ENCODE results near the gene DYNLT5. TPM values are rescaled to one million over a fixed set of nuclear protein-coding genes. Genes with fewer than 3 reads are reported as not detected.

DYNLT5 gene
- total and polyA plus RNA-seq, 9 donors = 0.05 to 11.4 (median 0.48) TPM

DNA sequence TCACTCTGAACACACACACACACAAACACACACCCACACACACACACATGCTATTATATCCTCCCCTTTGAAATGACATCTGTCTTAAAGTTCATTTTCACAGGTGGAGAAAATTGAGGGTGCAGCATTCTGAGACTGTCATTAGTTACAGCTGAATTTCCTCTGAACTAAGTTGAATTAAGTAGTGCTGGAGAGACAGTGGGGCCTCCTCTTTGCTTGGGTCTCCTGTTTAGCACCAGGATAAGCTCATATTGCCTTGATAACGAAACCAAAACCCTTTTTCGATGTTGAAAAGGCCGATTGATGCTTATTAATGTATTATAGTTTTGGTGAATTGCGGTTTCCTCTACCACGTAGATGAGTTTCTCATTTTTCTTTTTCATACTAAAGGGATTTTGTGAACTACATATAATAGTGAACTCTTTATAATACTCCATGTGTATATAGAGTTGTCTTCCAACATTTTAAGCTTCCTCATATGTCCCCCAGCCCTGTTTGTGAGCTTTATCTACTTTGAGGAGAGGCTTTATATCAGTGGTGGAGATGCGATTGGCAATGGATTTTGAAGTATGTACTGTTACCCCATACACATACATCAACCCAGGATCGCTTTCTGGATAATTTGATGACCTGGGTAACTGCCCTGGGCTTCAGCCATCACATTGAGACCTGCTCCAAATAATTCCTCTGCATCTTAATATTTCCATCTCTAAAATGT, 17.4 kb downstream of the DYNLT5 start:
- intact Hi-C loops (cut with DNase I) = loop anchor here in 3 of 4 donors (5.0 to 10.0 kb wide), 3 partner anchors 375 to 385 kb away; no protein-coding TSS in a partner anchor
- H3K9me3 ChIP-seq = no peaks in the 10 kb centered on the region
- H3K4me1 ChIP-seq (ENCODE audit: insufficient read depth) = no peaks in the 10 kb centered on the region
- H3K36me3 ChIP-seq = no peaks in the 10 kb centered on the region
- H3K27ac ChIP-seq = no peak overlapping the region
- TF ChIP-seq POLR2A (IDR thresholded peaks at IDR 0.05) = no peak
- no peak overlapping the region for H3K4me3 ChIP-seq
- no peaks in the 10 kb centered on the region for H3K27me3 ChIP-seq
- DNase-seq = no peak
- 57 to 70% (median 66%) methylated on average over 7 of the region's 7 CpGs for WGBS, 3 donors

GRCh38 chr1:66770240-66770639, 18.0 kb downstream of the DYNLT5 start:
- no peaks in the 10 kb centered on the region for H3K4me1 ChIP-seq (ENCODE audit: insufficient read depth)
- TF ChIP-seq, protein P1, sequence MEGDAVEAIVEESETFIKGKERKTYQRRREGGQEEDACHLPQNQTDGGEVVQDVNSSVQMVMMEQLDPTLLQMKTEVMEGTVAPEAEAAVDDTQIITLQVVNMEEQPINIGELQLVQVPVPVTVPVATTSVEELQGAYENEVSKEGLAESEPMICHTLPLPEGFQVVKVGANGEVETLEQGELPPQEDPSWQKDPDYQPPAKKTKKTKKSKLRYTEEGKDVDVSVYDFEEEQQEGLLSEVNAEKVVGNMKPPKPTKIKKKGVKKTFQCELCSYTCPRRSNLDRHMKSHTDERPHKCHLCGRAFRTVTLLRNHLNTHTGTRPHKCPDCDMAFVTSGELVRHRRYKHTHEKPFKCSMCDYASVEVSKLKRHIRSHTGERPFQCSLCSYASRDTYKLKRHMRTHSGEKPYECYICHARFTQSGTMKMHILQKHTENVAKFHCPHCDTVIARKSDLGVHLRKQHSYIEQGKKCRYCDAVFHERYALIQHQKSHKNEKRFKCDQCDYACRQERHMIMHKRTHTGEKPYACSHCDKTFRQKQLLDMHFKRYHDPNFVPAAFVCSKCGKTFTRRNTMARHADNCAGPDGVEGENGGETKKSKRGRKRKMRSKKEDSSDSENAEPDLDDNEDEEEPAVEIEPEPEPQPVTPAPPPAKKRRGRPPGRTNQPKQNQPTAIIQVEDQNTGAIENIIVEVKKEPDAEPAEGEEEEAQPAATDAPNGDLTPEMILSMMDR (IDR thresholded peaks at IDR 0.05) = no peak
- TF ChIP-seq POLR2A (IDR thresholded peaks at IDR 0.05) = no peak
- no peak for TF ChIP-seq EP300 (IDR thresholded peaks at IDR 0.05)
- no peak overlapping the region for H3K4me3 ChIP-seq
- no peaks in the 10 kb centered on the region for H3K27me3 ChIP-seq
- no peak overlapping the region for H3K27ac ChIP-seq
- no peaks in the 10 kb centered on the region for H3K36me3 ChIP-seq
- no peak for DNase-seq
- intact Hi-C loops (cut with DNase I) = no loop called here
- WGBS, 3 donors = 94 to 97% (median 94%) methylated on average over 2 of the region's 2 CpGs
- H3K9me3 ChIP-seq = no peaks in the 10 kb centered on the region

DNA sequence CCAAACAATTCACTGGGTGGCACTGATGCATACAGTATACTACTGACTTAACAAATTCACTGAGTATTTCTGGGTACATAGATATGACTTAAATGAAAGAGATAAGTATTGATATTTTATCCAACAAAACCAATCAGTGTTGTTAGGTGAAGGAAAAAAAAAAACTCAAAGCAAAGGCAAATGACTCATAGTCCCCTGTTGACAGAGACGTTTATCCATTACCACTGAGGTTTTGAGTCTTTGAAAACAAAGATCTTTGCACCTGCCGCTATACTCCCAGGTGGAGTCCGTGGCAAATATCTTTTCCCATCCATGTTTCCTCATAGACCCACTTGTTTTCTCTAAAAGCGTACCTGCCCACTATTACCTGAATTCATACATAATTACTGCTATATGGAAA, 18.4 kb downstream of the DYNLT5 start:
- no peaks in the 10 kb centered on the region for H3K4me1 ChIP-seq (ENCODE audit: insufficient read depth)
- TF ChIP-seq POLR2A (IDR thresholded peaks at IDR 0.05) (no peak), EP300 (IDR thresholded peaks at IDR 0.05) (no peak)
- TF ChIP-seq, protein P1 (IDR thresholded peaks at IDR 0.05) = no peak
- 86 to 88% (median 88%) methylated on average over 4 of the region's 4 CpGs for WGBS, 3 donors
- H3K4me3 ChIP-seq = no peak overlapping the region
- H3K36me3 ChIP-seq = no peaks in the 10 kb centered on the region
- intact Hi-C loops (cut with DNase I) = no loop called here
- no peaks in the 10 kb centered on the region for H3K9me3 ChIP-seq
- no peak overlapping the region for H3K27ac ChIP-seq
- DNase-seq = no peak
- no peaks in the 10 kb centered on the region for H3K27me3 ChIP-seq

- WGBS, 3 donors = 93 to 98% (median 95%) methylated on average over 2 of the region's 2 CpGs
- DNase-seq = no peak
- Histone ChIP-seq H3K4me3 (no peak overlapping the region), H3K27ac (no peak overlapping the region), H3K4me1 (ENCODE audit: insufficient read depth) (no peaks in the 10 kb centered on the region), H3K9me3 (no peaks in the 10 kb centered on the region), H3K27me3 (no peaks in the 10 kb centered on the region), H3K36me3 (no peaks in the 10 kb centered on the region)
- TF ChIP-seq POLR2A (IDR thresholded peaks at IDR 0.05) (no peak), EP300 (IDR thresholded peaks at IDR 0.05) (no peak)
- TF ChIP-seq, protein P1 (IDR thresholded peaks at IDR 0.05) = no peak
- intact Hi-C loops (cut with DNase I) = no loop called here
These were observed 21.0 kb downstream of the DYNLT5 start for GRCh38 chr1:66773227-66773626.

GRCh38 chr1:66774438-66774837, 22.2 kb downstream of the DYNLT5 start:
- Histone ChIP-seq H3K36me3 (no peaks in the 10 kb centered on the region), H3K27ac (no peak overlapping the region), H3K9me3 (no peaks in the 10 kb centered on the region), H3K27me3 (no peaks in the 10 kb centered on the region), H3K4me3 (no peak overlapping the region), H3K4me1 (ENCODE audit: insufficient read depth) (peaks cover 2% of the 10 kb centered on the region)
- DNase-seq = no peak
- 55 to 72% (median 63%) methylated on average over 2 of the region's 2 CpGs for WGBS, 3 donors
- no peak for TF ChIP-seq POLR2A (IDR thresholded peaks at IDR 0.05)
- TF ChIP-seq, protein P1 (IDR thresholded peaks at IDR 0.05) = no peak
- no peak for TF ChIP-seq EP300 (IDR thresholded peaks at IDR 0.05)
- intact Hi-C loops (cut with DNase I) = no loop called here

All from ovary (tissue), 9 donors.